HepG2 (cell line): ENCODE results near the gene CDKN1C. TPM values are rescaled to one million over a fixed set of nuclear protein-coding genes. Genes with fewer than 3 reads are reported as not detected.

Experiments
- ATAC-seq: fragments of 200-7000 bp; cut with Tn5 transposase; 3 replicates; pipeline ENCODE4 v1.9.1; 2020; ENCODE audit warnings: mild to moderate bottlenecking, moderate library complexity
- BruUV-seq: library from RNA; stranded (reverse); fragments of 400-500 nt; replicated peaks from 2 replicates; lab custom pipeline; 2021; lab: Mats Ljungman, UMichigan
- CTCF ChIA-PET: fragments of 300-600 bp; formaldehyde crosslinking; extraction: SDS; loops from one replicate; lab custom pipeline; 2021; ENCODE audit warnings: low total read pairs, inconsistent platforms, low intra/inter-chr PET ratio; lab: Yijun Ruan, JAX
- POLR2A ChIA-PET: fragments of 350-600 bp; sonication (Branson Sonifier 250); formaldehyde crosslinking; loops from one replicate; lab custom pipeline; 2020; ENCODE audit warnings: antibody characterized with exemption, inconsistent platforms; lab: Yijun Ruan, JAX
- DNase-seq: peaks from one replicate; pipeline ENCODE4 v3.0.0-alpha.2; 2015; ENCODE audit warnings: low spot score
- FAIRE-seq: peaks from 3 replicates; lab custom pipeline; 2011; peaks lifted over from hg19 to GRCh38; lab: Jason Lieb, UNC
- H2AFZ ChIP-seq: one replicate; pipeline ENCODE4 v1.6.1; 2011; ENCODE audit warnings: low read length, inconsistent platforms
- H3K27ac ChIP-seq: fragments of 300-600 bp; 3 replicates; pipeline ENCODE4 v1.8.0; 2011; ENCODE audit warnings: mixed run types, mild to moderate bottlenecking, mixed read lengths, low read length, inconsistent platforms; ENCODE audit not compliant: insufficient read depth; ENCODE audit errors: extremely low read length
- H3K27me3 ChIP-seq, 2 experiments: fragments of 200-600 bp in 1 of 2; 2 replicates in 1 of 2; 3 replicates in 1 of 2; pipeline versions ENCODE4 v1.6.0 to v1.8.0; 2011; ENCODE audit warnings: low read length in 2 of 2, mild to moderate bottlenecking in 2 of 2, moderate library complexity in 2 of 2, inconsistent platforms in 1 of 2; ENCODE audit not compliant: insufficient read depth in 2 of 2, control insufficient read depth in 1 of 2
- H3K36me3 ChIP-seq, 2 experiments: fragments of 200-600 bp in 1 of 2; replicated peaks in 1 of 2; 2 replicates in 1 of 2; 3 replicates in 1 of 2; pipeline versions ENCODE4 v1.5.1 to v1.8.0; 2011; ENCODE audit warnings: low read length in 2 of 2, inconsistent platforms in 1 of 2; ENCODE audit not compliant: insufficient read depth in 2 of 2, control insufficient read depth in 1 of 2
- H3K4me1 ChIP-seq: 2 replicates; pipeline ENCODE4 v1.5.1; 2012; ENCODE audit warnings: low read length, inconsistent platforms; ENCODE audit not compliant: insufficient read depth
- H3K4me2 ChIP-seq: 2 replicates; pipeline ENCODE4 v1.6.0; 2011; ENCODE audit warnings: low read depth, low read length, inconsistent platforms
- H3K4me3 ChIP-seq, 3 experiments: fragments of 200-600 bp in 1 of 3; sonication (generic), shearing (Covaris generic) in 1 of 3; replicated peaks in 1 of 3; 2 replicates each; pipeline ENCODE4 v1.5.1; 2011 to 2016; ENCODE audit warnings: low read length in 3 of 3, inconsistent platforms in 2 of 3, low read depth in 2 of 3, mild to moderate bottlenecking in 2 of 3, control low read depth in 1 of 3, mixed read lengths in 1 of 3; ENCODE audit not compliant: insufficient read depth in 1 of 3
- H3K79me2 ChIP-seq: one replicate; pipeline ENCODE4 v1.6.1; 2011; ENCODE audit warnings: low read length, inconsistent platforms; ENCODE audit not compliant: insufficient read depth
- H3K9ac ChIP-seq: 2 replicates; pipeline ENCODE4 v1.6.0; 2011; ENCODE audit warnings: mild to moderate bottlenecking, low read depth, low read length, inconsistent platforms; ENCODE audit not compliant: insufficient read depth
- H3K9me3 ChIP-seq: 2 replicates; pipeline ENCODE4 v1.5.1; 2012; ENCODE audit warnings: mild to moderate bottlenecking, low read length
- H4K20me1 ChIP-seq: 2 replicates; pipeline ENCODE4 v1.6.0; 2011; ENCODE audit warnings: inconsistent platforms, mild to moderate bottlenecking, low read length, moderate library complexity; ENCODE audit not compliant: insufficient read depth
- HNRNPLL ChIP-seq: fragments of 200-400 bp; formaldehyde crosslinking; IDR thresholded peaks from 2 replicates; pipeline ENCODE4 v1.6.1; 2017; ENCODE audit warnings: mild to moderate bottlenecking, low read depth, low read length; ENCODE audit not compliant: poor library complexity, severe bottlenecking
- NKX3-1 ChIP-seq: sonication (generic); formaldehyde crosslinking; IDR thresholded peaks from 2 replicates; pipeline ENCODE4 v1.5.0; 2020; ENCODE audit warnings: missing genetic modification reagents
- RBFOX2 ChIP-seq: fragments of 200-400 bp; formaldehyde crosslinking; IDR thresholded peaks from 2 replicates; pipeline ENCODE4 v1.6.1; 2017; ENCODE audit warnings: low read depth, mild to moderate bottlenecking, low read length
- ZNF629 ChIP-seq: sonication (generic); formaldehyde crosslinking; conservative IDR thresholded peaks from 2 replicates; pipeline ENCODE4 v1.5.0; 2020; ENCODE audit warnings: missing genetic modification reagents
- WGBS: methylation state at CpG from one replicate; pipeline ENCODE4 v1.1.6; 2017; ENCODE audit warnings: low lambda C conversion rate; 5-methylcytosine and 5-hydroxymethylcytosine counted together
- in situ Hi-C: cut with HindIII; loops from 2 replicates; pipeline ENCODE4 v1.10.0; 2017; ENCODE audit warnings: low pct_unique_long_range_greater_than_20kb; ENCODE audit not compliant: extremely low pct_ligation_motif_present
- intact Hi-C: fragments of 100-400 bp; cut with micrococcal nuclease; formaldehyde crosslinking; loops from one replicate; pipeline ENCODE4 v1.10.0; 2022; ENCODE audit not compliant: unreplicated experiment
- polyA plus RNA-seq, 8 experiments: library from polyadenylated mRNA; depleted of rRNA in 3 of 8; stranded (reverse) in 7 of 8; unstranded in 1 of 8; fragments of >200 nt; fragmentation: Illumina TruSeq in 4 of 8; extraction: Trizol in 4 of 8; gene quantifications; 2 replicates each; pipeline versions ENCODE4 v1.2.1 to v1.2.3, GENCODE V29; 2011 to 2016; ENCODE audit warnings: low read depth in 4 of 8, missing spikeins in 1 of 8, mixed read lengths in 1 of 8; ENCODE audit not compliant: insufficient read depth in 1 of 8
- total RNA-seq, 5 experiments: library from RNA; depleted of rRNA; stranded (reverse); fragments of >200 nt; fragmentation: Illumina TruSeq; extraction: Trizol; gene quantifications; 2 replicates each; pipeline ENCODE4 v1.2.3, GENCODE V29; 2016; ENCODE audit warnings: low read depth in 1 of 5
- TF ChIP-seq, protein P1 (sequence below): sonication (generic); formaldehyde crosslinking; IDR thresholded peaks from 2 replicates; pipeline ENCODE4 v1.5.0; 2020; ENCODE audit warnings: missing genetic modification reagents

The CDKN1C gene
- total and polyA plus RNA-seq, 2 of the 13 experiments (the other 11 are each of a cell fraction or from before 2014, with no cell fraction given) = not detected

DNA sequence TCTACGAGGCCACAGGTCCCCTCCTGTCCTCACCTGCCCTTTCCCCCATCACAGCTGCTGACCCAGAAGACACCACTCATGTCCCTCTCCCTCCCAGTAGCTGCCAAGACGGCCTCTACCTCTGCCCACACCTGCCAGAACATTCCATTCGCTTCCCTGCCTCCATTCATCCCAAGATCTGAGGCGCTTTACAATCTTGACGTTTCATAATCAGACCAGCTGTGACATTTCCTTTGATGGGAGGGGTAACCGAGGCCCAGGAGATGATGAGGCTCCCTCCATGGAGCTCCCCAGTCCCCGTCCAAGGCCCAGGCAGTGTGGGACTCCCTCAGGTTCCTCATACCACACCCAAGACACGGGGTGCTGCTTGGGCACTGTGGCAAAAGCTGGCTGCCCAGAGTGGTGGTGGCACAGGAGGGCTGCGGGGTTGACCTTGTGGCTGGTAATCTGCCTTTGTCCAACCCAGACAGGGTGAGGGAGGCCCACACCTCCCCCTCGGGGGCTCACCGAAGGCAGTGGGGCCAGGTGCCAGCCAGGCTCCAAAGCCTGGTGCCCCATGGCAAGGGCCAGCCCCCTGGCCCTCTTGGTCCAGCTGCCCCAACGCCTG is 26.3 kb upstream of the CDKN1C start:
- Histone ChIP-seq H3K4me2 (no peak overlapping the region), H3K4me1 (peaks cover 16% of the 10 kb centered on the region), H3K79me2 (no peaks in the 10 kb centered on the region), H3K9me3 (no peaks in the 10 kb centered on the region), H3K36me3 (no peaks in the 10 kb centered on the region), H3K4me3 (no peak overlapping the region), H3K27ac (no peak overlapping the region), H2AFZ (no peak overlapping the region), H4K20me1 (no peaks in the 10 kb centered on the region), H3K27me3 (no peaks in the 10 kb centered on the region), H3K9ac (no peak overlapping the region)
- DNase-seq = no peak
- in situ Hi-C loops = no loop called here
- FAIRE-seq = no peak
- intact Hi-C loops = no loop called here
- BruUV-seq = no TSS peak
- ATAC-seq = peak; percentile 2; the same call in 1 of the 3 replicates
- 79% methylated on average over 9 of the region's 12 CpGs for WGBS
- ChIA-PET POLR2A (interaction anchor here (0.9 kb wide), 1 partner anchor 9 kb away, joined by 4 read pairs; no protein-coding TSS in a partner anchor), CTCF (no interaction called here)
- TF ChIP-seq ZNF629 (CRISPR knock-in tag) (no peak), HNRNPLL (peak; percentile 13)

DNA sequence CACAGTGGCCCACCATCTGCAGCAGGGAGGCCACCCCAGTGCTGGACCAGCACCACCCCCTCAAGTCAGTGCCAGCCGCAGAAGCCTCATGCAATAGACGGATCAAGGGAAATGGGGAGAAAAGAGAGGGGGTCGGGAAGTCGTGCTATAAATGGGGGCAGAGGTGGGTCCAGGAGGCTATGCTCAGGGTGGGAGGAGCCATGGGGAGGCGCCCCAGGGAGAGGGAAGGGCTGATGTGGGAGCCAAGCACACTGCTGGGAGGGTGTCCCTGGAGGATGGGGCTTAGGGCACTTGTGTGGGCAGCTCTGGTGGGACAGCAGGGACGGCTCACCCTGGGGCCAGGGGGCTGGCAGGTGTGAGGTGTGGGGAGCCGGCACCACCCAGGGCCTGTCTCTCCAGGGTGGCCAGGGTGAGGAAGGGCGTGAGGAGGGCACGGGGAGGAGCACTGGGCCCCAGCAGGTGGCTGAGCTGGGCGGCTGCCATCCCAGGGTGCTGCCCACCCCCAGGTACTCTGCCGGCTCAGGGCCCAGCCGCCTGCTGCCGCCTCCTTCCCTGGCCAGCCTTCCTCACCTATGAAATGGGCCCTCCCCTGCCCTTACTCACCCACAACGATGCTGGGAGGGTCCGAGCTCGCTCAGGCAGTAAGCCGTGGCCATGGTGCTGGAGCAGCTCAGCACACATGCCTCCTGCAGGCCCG is 25.7 kb upstream of the CDKN1C start:
- TF ChIP-seq RBFOX2 = 0 out of 2 replicates have a peak, but pooled peaks have one; percentile 38
- no peak for TF ChIP-seq NKX3-1 (CRISPR knock-in tag)
- TF ChIP-seq, protein P1, sequence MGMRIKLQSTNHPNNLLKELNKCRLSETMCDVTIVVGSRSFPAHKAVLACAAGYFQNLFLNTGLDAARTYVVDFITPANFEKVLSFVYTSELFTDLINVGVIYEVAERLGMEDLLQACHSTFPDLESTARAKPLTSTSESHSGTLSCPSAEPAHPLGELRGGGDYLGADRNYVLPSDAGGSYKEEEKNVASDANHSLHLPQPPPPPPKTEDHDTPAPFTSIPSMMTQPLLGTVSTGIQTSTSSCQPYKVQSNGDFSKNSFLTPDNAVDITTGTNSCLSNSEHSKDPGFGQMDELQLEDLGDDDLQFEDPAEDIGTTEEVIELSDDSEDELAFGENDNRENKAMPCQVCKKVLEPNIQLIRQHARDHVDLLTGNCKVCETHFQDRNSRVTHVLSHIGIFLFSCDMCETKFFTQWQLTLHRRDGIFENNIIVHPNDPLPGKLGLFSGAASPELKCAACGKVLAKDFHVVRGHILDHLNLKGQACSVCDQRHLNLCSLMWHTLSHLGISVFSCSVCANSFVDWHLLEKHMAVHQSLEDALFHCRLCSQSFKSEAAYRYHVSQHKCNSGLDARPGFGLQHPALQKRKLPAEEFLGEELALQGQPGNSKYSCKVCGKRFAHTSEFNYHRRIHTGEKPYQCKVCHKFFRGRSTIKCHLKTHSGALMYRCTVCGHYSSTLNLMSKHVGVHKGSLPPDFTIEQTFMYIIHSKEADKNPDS (CRISPR knock-in tag) = no peak
- in situ Hi-C loops = no loop called here
- Histone ChIP-seq H3K4me3 (no peak overlapping the region), H3K27ac (no peak overlapping the region), H2AFZ (no peak overlapping the region), H4K20me1 (no peaks in the 10 kb centered on the region), H3K36me3 (no peaks in the 10 kb centered on the region), H3K4me2 (no peak overlapping the region), H3K9me3 (no peaks in the 10 kb centered on the region), H3K27me3 (no peaks in the 10 kb centered on the region), H3K4me1 (peaks cover 16% of the 10 kb centered on the region), H3K79me2 (no peaks in the 10 kb centered on the region), H3K9ac (no peak overlapping the region)
- no TSS peak for BruUV-seq
- FAIRE-seq (no peak), ATAC-seq (no peak), DNase-seq (no peak)
- POLR2A ChIA-PET = interaction anchor here (0.9 kb wide), 1 partner anchor 8 kb away, joined by 4 read pairs; no protein-coding TSS in a partner anchor
- WGBS = 91% methylated on average over 8 of the region's 18 CpGs
- intact Hi-C loops = no loop called here
- CTCF ChIA-PET = no interaction called here
